Measurements from ENCODE around the gene PMVK.

The PMVK gene

GRCh38 chr1:154945962-154946850 is 9.7 kb upstream of the PMVK start:
- DNase-seq (ENCODE audit: low spot score), result no peak

- DNase-seq (ENCODE audit: low spot score), result no peak
Measured at GRCh38 chr1:154945160-154945961, 8.8 kb upstream of the PMVK start.

GRCh38 chr1:154944401-154945159 is 8.1 kb upstream of the PMVK start:
- DNase-seq (ENCODE audit: low spot score), result no peak

GRCh38 chr1:154943649-154944400 is 7.3 kb upstream of the PMVK start:
- DNase-seq (ENCODE audit: low spot score), result peak; percentile 53

- no peak for DNase-seq (ENCODE audit: low spot score)
Measured at GRCh38 chr1:154941333-154942013, 5.0 kb upstream of the PMVK start.

- peak; percentile 62 for DNase-seq (ENCODE audit: low spot score)
Measured at GRCh38 chr1:154940651-154941194, 4.2 kb upstream of the PMVK start.

- DNase-seq (ENCODE audit: low spot score), result no peak
Measured at GRCh38 chr1:154940213-154940560, 3.7 kb upstream of the PMVK start.

- no peak for DNase-seq (ENCODE audit: low spot score)
Measured at GRCh38 chr1:154938604-154939399, 2.3 kb upstream of the PMVK start.

GRCh38 chr1:154937988-154938386 is 1.5 kb upstream of the PMVK start:
- no peak for DNase-seq (ENCODE audit: low spot score)

- DNase-seq (ENCODE audit: low spot score), result peak; percentile 92
Measured at GRCh38 chr1:154937085-154937987, 817 bp upstream of the PMVK start.

GRCh38 chr1:154935749-154936554 is 567 bp downstream of the PMVK start:
- no peak for DNase-seq (ENCODE audit: low spot score)

GRCh38 chr1:154934358-154934948 is 2.1 kb downstream of the PMVK start:
- no peak for DNase-seq (ENCODE audit: low spot score)

GRCh38 chr1:154931940-154932487 is 4.5 kb downstream of the PMVK start:
- DNase-seq (ENCODE audit: low spot score), result no peak

GRCh38 chr1:154926201-154926600 is 10.3 kb downstream of the PMVK start:
- DNase-seq (ENCODE audit: low spot score), result no peak

- DNase-seq (ENCODE audit: low spot score), result no peak
Measured at GRCh38 chr1:154925335-154926170, 11.0 kb downstream of the PMVK start.

GRCh38 chr1:154923695-154924094 is 12.8 kb downstream of the PMVK start:
- DNase-seq (ENCODE audit: low spot score), result no peak

Measured in activated CD4-positive, alpha-beta T cell treated with anti-CD3 and anti-CD28 coated beads, Interleukin-2, Interleukin-4, amounts not matched to agents 100 ng/mL and 50 ng/mL, durations not matched to agents 16 hours and 8 hours (primary cell).